OCI-LY3 (cell line): Measurements from ENCODE around the gene GCAT.

Experiments used
- H2AFZ ChIP-seq: fragments of 200-600, 300-600 bp; shearing (Covaris generic); 2 replicates; pipeline ENCODE4 v1.6.0; 2014; ENCODE audit warnings: antibody characterized with exemption, low read depth, low read length
- H3K27ac ChIP-seq: fragments of 200-600, 300-600 bp; sonication (generic); 2 replicates; pipeline ENCODE4 v1.5.1; 2014; ENCODE audit warnings: mild to moderate bottlenecking, low read length, moderate library complexity, mixed read lengths
- H3K27me3 ChIP-seq: fragments of 200-600, 300-600 bp; sonication (generic); 2 replicates; pipeline ENCODE4 v1.6.1; 2014; ENCODE audit warnings: low read depth, low read length, mixed read lengths
- H3K36me3 ChIP-seq: fragments of 200-600, 300-600 bp; sonication (generic); replicated peaks from 2 replicates; pipeline ENCODE3; 2014; ENCODE audit warnings: low read depth, low read length, mixed read lengths
- H3K4me1 ChIP-seq: fragments of 300-600, 200-600 bp; sonication (generic); 2 replicates; pipeline ENCODE4 v1.6.1; 2014; ENCODE audit warnings: low read length, mixed read lengths
- H3K4me2 ChIP-seq: fragments of 200-600, 300-600 bp; sonication (generic); 2 replicates; pipeline ENCODE4 v1.6.1; 2014; ENCODE audit warnings: low read length, mixed read lengths
- H3K4me3 ChIP-seq: fragments of 300-600, 200-600 bp; sonication (generic); 2 replicates; pipeline ENCODE4 v1.5.1; 2014; ENCODE audit warnings: antibody characterized with exemption, mild to moderate bottlenecking, low read length, moderate library complexity
- H3K79me2 ChIP-seq: fragments of 300-600, 200-600 bp; shearing (Covaris generic); 2 replicates; pipeline ENCODE4 v1.6.1; 2014; ENCODE audit warnings: mild to moderate bottlenecking, low read length, mixed read lengths
- H3K9ac ChIP-seq: fragments of 300-600, 200-600 bp; shearing (Covaris generic); 2 replicates; pipeline ENCODE4 v1.6.0; 2014; ENCODE audit warnings: mild to moderate bottlenecking, low read length, moderate library complexity
- H3K9me3 ChIP-seq: fragments of 200-600, 300-600 bp; shearing (Covaris generic); 2 replicates; pipeline ENCODE4 v1.6.1; 2014; ENCODE audit warnings: low read length, mixed read lengths; ENCODE audit not compliant: insufficient read depth
- H4K20me1 ChIP-seq: fragments of 200-600, 300-600 bp; sonication (generic); 2 replicates; pipeline ENCODE4 v1.6.1; 2016; ENCODE audit warnings: low read length, mixed read lengths; ENCODE audit not compliant: insufficient read depth
- EZH2phosphoT487 ChIP-seq: fragments of 200-600 bp; shearing (Covaris generic); IDR thresholded peaks from 2 replicates; pipeline ENCODE4 v1.6.1; 2018; ENCODE audit warnings: antibody characterized with exemption, mixed run types, low read depth
- TF ChIP-seq, protein P1 (sequence below): fragments of 200-600, 300-600 bp; sonication (generic); IDR thresholded peaks from 2 replicates; pipeline ENCODE4 v1.5.1; 2014; ENCODE audit warnings: antibody characterized with exemption, low read length, low read depth

GCAT gene

DNA sequence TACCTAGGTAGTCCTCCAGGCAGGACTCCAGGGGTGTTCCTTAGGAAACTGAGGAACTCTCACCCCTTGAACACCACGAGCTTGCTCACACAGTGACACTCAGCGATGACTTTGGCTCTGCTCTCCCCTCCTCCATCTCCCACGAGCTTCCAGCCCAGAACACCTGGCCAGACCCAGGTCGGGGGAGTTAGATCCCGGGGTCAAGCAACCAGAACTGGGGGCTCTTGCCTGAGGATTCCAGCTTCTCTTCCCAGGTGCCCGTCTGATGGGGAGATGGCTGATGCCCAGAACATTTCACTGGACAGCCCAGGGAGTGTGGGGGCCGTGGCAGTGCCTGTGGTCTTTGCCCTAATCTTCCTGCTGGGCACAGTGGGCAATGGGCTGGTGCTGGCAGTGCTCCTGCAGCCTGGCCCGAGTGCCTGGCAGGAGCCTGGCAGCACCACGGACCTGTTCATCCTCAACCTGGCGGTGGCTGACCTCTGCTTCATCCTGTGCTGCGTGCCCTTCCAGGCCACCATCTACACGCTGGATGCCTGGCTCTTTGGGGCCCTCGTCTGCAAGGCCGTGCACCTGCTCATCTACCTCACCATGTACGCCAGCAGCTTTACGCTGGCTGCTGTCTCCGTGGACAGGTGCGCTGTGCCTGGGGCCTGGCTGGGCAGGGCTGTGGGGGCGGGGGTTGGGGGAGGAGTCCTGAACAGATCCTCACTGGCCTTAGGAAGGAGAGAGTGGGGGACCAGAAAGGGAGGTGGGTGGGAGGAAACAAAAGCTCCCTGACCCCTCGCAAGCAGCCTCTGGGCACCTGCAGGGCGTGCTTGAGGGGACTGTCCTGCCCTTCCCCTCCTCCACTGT lies 15.6 kb downstream of the GCAT start, which contains the start of gene GALR3:
GALR3 (plus strand) TSS at position 249 of the 852 bp plus-strand sequence; CDS start at position 274, 25 bp downstream.
- Histone ChIP-seq H4K20me1 (no peaks in the 10 kb centered on the region), H3K4me2 (no peak within 1 kb of the TSS), H3K9ac (no peak within 1 kb of the TSS), H3K4me1 (no peaks in the 10 kb centered on the region), H2AFZ (no peak within 1 kb of the TSS), H3K4me3 (no peak within 1 kb of the TSS), H3K36me3 (no peaks in the 10 kb centered on the region), H3K27ac (no peak within 1 kb of the TSS), H3K9me3 (no peaks in the 10 kb centered on the region), H3K79me2 (no peaks in the 10 kb centered on the region), H3K27me3 (no peaks in the 10 kb centered on the region)
- TF ChIP-seq, protein P1, sequence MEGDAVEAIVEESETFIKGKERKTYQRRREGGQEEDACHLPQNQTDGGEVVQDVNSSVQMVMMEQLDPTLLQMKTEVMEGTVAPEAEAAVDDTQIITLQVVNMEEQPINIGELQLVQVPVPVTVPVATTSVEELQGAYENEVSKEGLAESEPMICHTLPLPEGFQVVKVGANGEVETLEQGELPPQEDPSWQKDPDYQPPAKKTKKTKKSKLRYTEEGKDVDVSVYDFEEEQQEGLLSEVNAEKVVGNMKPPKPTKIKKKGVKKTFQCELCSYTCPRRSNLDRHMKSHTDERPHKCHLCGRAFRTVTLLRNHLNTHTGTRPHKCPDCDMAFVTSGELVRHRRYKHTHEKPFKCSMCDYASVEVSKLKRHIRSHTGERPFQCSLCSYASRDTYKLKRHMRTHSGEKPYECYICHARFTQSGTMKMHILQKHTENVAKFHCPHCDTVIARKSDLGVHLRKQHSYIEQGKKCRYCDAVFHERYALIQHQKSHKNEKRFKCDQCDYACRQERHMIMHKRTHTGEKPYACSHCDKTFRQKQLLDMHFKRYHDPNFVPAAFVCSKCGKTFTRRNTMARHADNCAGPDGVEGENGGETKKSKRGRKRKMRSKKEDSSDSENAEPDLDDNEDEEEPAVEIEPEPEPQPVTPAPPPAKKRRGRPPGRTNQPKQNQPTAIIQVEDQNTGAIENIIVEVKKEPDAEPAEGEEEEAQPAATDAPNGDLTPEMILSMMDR: no peak
- no peak for TF ChIP-seq EZH2phosphoT487

DNA sequence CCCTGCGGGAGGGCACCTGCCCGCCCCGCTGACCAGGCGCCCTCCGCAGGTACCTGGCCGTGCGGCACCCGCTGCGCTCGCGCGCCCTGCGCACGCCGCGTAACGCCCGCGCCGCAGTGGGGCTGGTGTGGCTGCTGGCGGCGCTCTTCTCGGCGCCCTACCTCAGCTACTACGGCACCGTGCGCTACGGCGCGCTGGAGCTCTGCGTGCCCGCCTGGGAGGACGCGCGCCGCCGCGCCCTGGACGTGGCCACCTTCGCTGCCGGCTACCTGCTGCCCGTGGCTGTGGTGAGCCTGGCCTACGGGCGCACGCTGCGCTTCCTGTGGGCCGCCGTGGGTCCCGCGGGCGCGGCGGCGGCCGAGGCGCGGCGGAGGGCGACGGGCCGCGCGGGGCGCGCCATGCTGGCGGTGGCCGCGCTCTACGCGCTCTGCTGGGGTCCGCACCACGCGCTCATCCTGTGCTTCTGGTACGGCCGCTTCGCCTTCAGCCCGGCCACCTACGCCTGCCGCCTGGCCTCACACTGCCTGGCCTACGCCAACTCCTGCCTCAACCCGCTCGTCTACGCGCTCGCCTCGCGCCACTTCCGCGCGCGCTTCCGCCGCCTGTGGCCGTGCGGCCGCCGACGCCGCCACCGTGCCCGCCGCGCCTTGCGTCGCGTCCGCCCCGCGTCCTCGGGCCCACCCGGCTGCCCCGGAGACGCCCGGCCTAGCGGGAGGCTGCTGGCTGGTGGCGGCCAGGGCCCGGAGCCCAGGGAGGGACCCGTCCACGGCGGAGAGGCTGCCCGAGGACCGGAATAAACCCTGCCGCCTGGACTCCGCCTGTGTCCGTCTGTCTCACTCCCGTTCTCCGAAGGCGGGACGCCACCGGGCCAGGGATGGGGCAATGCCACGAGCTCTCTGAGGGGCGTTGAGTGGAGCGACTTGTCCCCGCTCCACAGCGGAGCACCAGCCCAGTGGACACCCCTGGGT lies 17.2 kb downstream of the GCAT start:
- no peak overlapping the region for H2AFZ ChIP-seq
- no peak overlapping the region for H3K9ac ChIP-seq
- H4K20me1 ChIP-seq: no peaks in the 10 kb centered on the region
- TF ChIP-seq, protein P1: no peak
- no peak for TF ChIP-seq EZH2phosphoT487
- H3K79me2 ChIP-seq: no peaks in the 10 kb centered on the region
- H3K4me1 ChIP-seq: no peaks in the 10 kb centered on the region
- no peak overlapping the region for H3K27ac ChIP-seq
- peaks cover 6% of the 10 kb centered on the region for H3K36me3 ChIP-seq
- H3K9me3 ChIP-seq: no peaks in the 10 kb centered on the region
- no peaks in the 10 kb centered on the region for H3K27me3 ChIP-seq
- no peak overlapping the region for H3K4me3 ChIP-seq
- no peak overlapping the region for H3K4me2 ChIP-seq

DNA sequence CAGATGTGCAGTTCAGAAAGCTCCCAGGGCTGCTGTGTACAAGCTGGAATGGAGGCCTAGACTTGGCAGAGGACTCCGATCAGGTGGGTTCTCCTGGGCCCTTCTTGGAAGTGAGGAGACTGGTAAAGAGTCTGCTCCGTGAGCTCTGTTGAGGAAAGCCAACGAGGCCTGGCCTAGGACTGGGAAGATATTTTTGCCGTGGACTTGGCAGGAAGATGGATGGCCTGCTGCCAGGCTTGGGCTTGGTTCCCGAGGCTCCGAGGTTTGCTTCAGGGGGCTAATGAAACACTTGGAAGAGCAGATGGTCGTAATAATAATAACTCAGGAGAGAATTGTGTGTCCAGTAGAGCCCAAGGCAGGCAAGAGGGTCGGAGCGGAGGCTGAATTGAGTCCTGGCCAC lies 19.3 kb downstream of the GCAT start:
- H2AFZ ChIP-seq: no peak overlapping the region
- peaks cover 15% of the 10 kb centered on the region for H3K36me3 ChIP-seq
- H3K9me3 ChIP-seq: no peaks in the 10 kb centered on the region
- no peak overlapping the region for H3K27ac ChIP-seq
- no peak overlapping the region for H3K4me3 ChIP-seq
- no peaks in the 10 kb centered on the region for H3K79me2 ChIP-seq
- no peaks in the 10 kb centered on the region for H4K20me1 ChIP-seq
- H3K9ac ChIP-seq: no peak overlapping the region
- TF ChIP-seq, protein P1: no peak
- TF ChIP-seq EZH2phosphoT487: no peak
- H3K27me3 ChIP-seq: no peaks in the 10 kb centered on the region
- H3K4me1 ChIP-seq: no peaks in the 10 kb centered on the region
- H3K4me2 ChIP-seq: no peak overlapping the region
